ENCODE data around the gene CFAP20DC. TPM values are rescaled to one million over a fixed set of nuclear protein-coding genes. Genes with fewer than 3 reads are reported as not detected.

CFAP20DC gene
- total and polyA plus RNA-seq, 2 experiments from 2014 or later = 7.4 to 11.4 TPM

DNA sequence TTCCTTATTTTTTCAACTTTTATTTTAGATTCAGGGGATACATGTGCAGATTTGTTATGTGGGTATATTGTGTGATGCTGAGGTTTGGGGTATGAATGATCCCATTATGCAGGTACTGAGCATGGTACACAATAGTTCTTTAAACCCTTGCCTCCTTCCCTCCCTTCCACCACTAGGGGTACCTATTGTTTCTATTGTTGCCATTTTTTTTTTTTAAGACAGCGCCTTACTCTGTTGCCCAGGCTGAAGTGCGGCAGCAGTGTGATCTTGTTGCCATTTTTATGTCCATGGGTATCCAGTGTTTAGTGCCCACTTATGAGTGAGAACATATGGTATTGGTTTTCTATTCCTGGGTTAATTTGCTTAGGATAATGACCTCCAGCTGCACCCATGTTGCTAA is 266.0 kb downstream of the CFAP20DC start:
- Histone ChIP-seq H2AFZ (no peak overlapping the region), H3K27ac (ENCODE audit: low read depth) (no peak overlapping the region), H3K4me3 (no peak overlapping the region), H3K36me3 (ENCODE audit: insufficient read depth) (no peaks in the 10 kb centered on the region; the same call in 1 of the 2 replicates), H3K9me2 (ENCODE audit: insufficient read depth) (peaks cover 2% of the 10 kb centered on the region; the same call in 1 of the 2 replicates), H3K79me2 (replicated peaks; ENCODE audit: insufficient read depth) (no peaks in the 10 kb centered on the region), H3K4me1 (ENCODE audit: insufficient read depth) (peaks cover 14% of the 10 kb centered on the region; the same call in 1 of the 2 replicates), H3F3A (replicated peaks; ENCODE audit: low read depth) (no peaks in the 10 kb centered on the region), H3K27me3 (ENCODE audit: insufficient read depth) (no peaks in the 10 kb centered on the region), H3K4me2 (no peak overlapping the region), H4K20me1 (replicated peaks; ENCODE audit: insufficient read depth) (no peaks in the 10 kb centered on the region)
- H3K36me3 Mint-ChIP-seq (ENCODE audit: low read depth) = peaks cover 11% of the 10 kb centered on the region; the same call in 2 of the 3 replicates
- H3K27ac Mint-ChIP-seq = no peak overlapping the region
- no peaks in the 10 kb centered on the region for H3K27me3 Mint-ChIP-seq (ENCODE audit: insufficient read depth, low read depth, poor library complexity)
- TF ChIP-seq EZH2 (IDR thresholded peaks at IDR 0.05; ENCODE audit: low read depth, unreplicated experiment) (no peak), ZNF114 (CRISPR knock-in tag; IDR thresholded peaks at IDR 0.05) (no peak), NANOG (IDR thresholded peaks at IDR 0.05; ENCODE audit: borderline replicate concordance) (no peak), STAT1 (IDR thresholded peaks at IDR 0.05; ENCODE audit: unreplicated experiment) (no peak)
- TF ChIP-seq, protein P1, sequence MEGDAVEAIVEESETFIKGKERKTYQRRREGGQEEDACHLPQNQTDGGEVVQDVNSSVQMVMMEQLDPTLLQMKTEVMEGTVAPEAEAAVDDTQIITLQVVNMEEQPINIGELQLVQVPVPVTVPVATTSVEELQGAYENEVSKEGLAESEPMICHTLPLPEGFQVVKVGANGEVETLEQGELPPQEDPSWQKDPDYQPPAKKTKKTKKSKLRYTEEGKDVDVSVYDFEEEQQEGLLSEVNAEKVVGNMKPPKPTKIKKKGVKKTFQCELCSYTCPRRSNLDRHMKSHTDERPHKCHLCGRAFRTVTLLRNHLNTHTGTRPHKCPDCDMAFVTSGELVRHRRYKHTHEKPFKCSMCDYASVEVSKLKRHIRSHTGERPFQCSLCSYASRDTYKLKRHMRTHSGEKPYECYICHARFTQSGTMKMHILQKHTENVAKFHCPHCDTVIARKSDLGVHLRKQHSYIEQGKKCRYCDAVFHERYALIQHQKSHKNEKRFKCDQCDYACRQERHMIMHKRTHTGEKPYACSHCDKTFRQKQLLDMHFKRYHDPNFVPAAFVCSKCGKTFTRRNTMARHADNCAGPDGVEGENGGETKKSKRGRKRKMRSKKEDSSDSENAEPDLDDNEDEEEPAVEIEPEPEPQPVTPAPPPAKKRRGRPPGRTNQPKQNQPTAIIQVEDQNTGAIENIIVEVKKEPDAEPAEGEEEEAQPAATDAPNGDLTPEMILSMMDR (conservative IDR thresholded peaks at IDR 0.05; ENCODE audit: low read depth in 2 of 2) = peak in 1 of 2 experiments; percentile 50; a peak in 3 of 4 replicates
- ATAC-seq (no peak), DNase-seq (ENCODE audit: low spot score) (peak; percentile 35)
- H3K4me1 Mint-ChIP-seq = peaks cover 10% of the 10 kb centered on the region; the same call in 2 of the 3 replicates
- peaks cover 19% of the 10 kb centered on the region for H3K9me3 Mint-ChIP-seq
- no peak overlapping the region for H3K4me3 Mint-ChIP-seq

DNA sequence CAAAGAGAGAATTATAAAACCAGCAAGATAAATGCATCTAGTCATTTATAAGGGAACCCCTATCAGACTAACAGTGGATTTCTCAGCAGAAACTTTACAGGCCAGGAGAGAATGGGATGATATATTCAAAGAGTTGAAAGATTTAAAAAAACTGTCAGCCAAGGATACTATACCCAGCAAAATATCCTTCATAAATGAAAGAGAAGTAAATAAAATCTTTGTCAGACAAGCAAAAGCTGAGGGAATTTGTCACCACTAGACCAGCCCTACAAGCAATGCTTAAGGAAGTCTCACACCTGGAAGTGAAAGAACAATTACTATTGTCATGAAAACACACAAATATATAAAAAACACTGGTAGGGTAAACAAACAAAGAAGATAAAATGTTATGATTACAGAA is 269.9 kb downstream of the CFAP20DC start:
- Histone ChIP-seq H3F3A (replicated peaks; ENCODE audit: low read depth) (no peaks in the 10 kb centered on the region), H3K36me3 (ENCODE audit: insufficient read depth) (no peaks in the 10 kb centered on the region; the same call in 1 of the 2 replicates), H3K79me2 (replicated peaks; ENCODE audit: insufficient read depth) (no peaks in the 10 kb centered on the region), H3K4me2 (no peak overlapping the region), H3K9me2 (ENCODE audit: insufficient read depth) (peaks cover 2% of the 10 kb centered on the region; the same call in 1 of the 2 replicates), H3K4me3 (no peak overlapping the region), H3K4me1 (ENCODE audit: insufficient read depth) (no peaks in the 10 kb centered on the region), H2AFZ (no peak overlapping the region), H3K27me3 (ENCODE audit: insufficient read depth) (no peaks in the 10 kb centered on the region), H3K27ac (ENCODE audit: low read depth) (no peak overlapping the region), H4K20me1 (replicated peaks; ENCODE audit: insufficient read depth) (no peaks in the 10 kb centered on the region)
- Mint-ChIP-seq H3K27me3 (ENCODE audit: insufficient read depth, low read depth, poor library complexity) (peaks cover 2% of the 10 kb centered on the region), H3K4me1 (no peaks in the 10 kb centered on the region), H3K36me3 (ENCODE audit: low read depth) (peaks cover 16% of the 10 kb centered on the region; the same call in 2 of the 3 replicates), H3K9me3 (peaks cover 23% of the 10 kb centered on the region), H3K27ac (no peak overlapping the region), H3K4me3 (no peak overlapping the region)
- TF ChIP-seq POLR2AphosphoS5 (IDR thresholded peaks at IDR 0.05; ENCODE audit: low read depth) (no peak), NANOG (IDR thresholded peaks at IDR 0.05; ENCODE audit: borderline replicate concordance) (no peak), REST (IDR thresholded peaks at IDR 0.05; ENCODE audit: unreplicated experiment) (no peak), CREB1 (CRISPR knock-in tag; IDR thresholded peaks at IDR 0.05; ENCODE audit: low read depth) (no peak), EZH2 (IDR thresholded peaks at IDR 0.05; ENCODE audit: low read depth, unreplicated experiment) (no peak), JUNB (IDR thresholded peaks at IDR 0.05; ENCODE audit: unreplicated experiment) (no peak)
- DNase-seq (ENCODE audit: low spot score) (peak; percentile 13), ATAC-seq (no peak)
